Heart left ventricle (tissue), 16 donors: ENCODE measurements around the gene KRT12. TPM values are rescaled to one million over a fixed set of nuclear protein-coding genes. Genes with fewer than 3 reads are reported as not detected.

Experiments
- ATAC-seq, 4 donors: fragments of 200-7000 bp; cut with Tn5 transposase; one replicate each; pipeline ENCODE4 v1.9.1; 2020 to 2022; ENCODE audit warnings: moderate library complexity in 4 of 4, mild to moderate bottlenecking in 3 of 4, moderate number of reproducible peaks in 1 of 4
- DNase-seq, 5 donors: peaks; one replicate each; pipeline ENCODE4 v3.0.0-alpha.2; 2020
- H3K27ac ChIP-seq, 12 donors: fragments of 200-600 bp; sonication (generic) in 4 of 12; one replicate each; pipeline versions ENCODE4 v1.5.0 to v1.8.0; 2016 to 2022; ENCODE audit warnings: mild to moderate bottlenecking in 2 of 12
- H3K27me3 ChIP-seq, 9 donors: fragments of 200-600 bp; sonication (generic) in 2 of 9; one replicate each; pipeline versions ENCODE4 v1.5.1 to v1.8.0; 2016 to 2022; ENCODE audit warnings: mild to moderate bottlenecking in 3 of 9
- H3K36me3 ChIP-seq, 9 donors: fragments of 200-600 bp; sonication (generic) in 2 of 9; one replicate each; pipeline versions ENCODE4 v1.5.0 to v1.8.0; 2018 to 2022; ENCODE audit warnings: mild to moderate bottlenecking in 2 of 9
- H3K4me1 ChIP-seq, 12 donors: fragments of 200-600 bp; sonication (generic) in 4 of 12; one replicate each; pipeline versions ENCODE4 v1.5.0 to v1.8.0; 2016 to 2022; ENCODE audit warnings: mild to moderate bottlenecking in 3 of 12
- H3K4me3 ChIP-seq, 12 donors: fragments of 200-600 bp; sonication (generic) in 4 of 12; one replicate each; pipeline versions ENCODE4 v1.5.0 to v1.8.0; 2017 to 2022; ENCODE audit warnings: mild to moderate bottlenecking in 9 of 12, moderate library complexity in 4 of 12
- H3K9me3 ChIP-seq, 12 donors: fragments of 200-600 bp; sonication (generic) in 4 of 12; one replicate each; pipeline versions ENCODE4 v1.5.0 to v1.8.0; 2016 to 2022; ENCODE audit warnings: mild to moderate bottlenecking in 1 of 12
- POLR2A ChIP-seq, 2 donors: fragments of 450-650 bp; IDR thresholded peaks; one replicate each; pipeline ENCODE4 v1.6.1; 2017; ENCODE audit warnings: antibody characterized with exemption in 2 of 2, mild to moderate bottlenecking in 2 of 2, moderate library complexity in 2 of 2
- WGBS, 4 donors: extraction: QIAGEN DNeasy Blood & Tissue Kit in 2 of 4; methylation state at CpG; one replicate each; pipeline versions ENCODE4 v1.1.5 to v1.1.7; 2013 to 2018; 5-methylcytosine and 5-hydroxymethylcytosine counted together
- intact Hi-C, 10 donors: fragments of 100-400 bp; cut with DNase I; formaldehyde crosslinking; loops; one replicate each; pipeline versions ENCODE4 v1.11.1 to v1.14.2; 2022
- polyA plus RNA-seq, 2 donors: library from polyadenylated mRNA; stranded (reverse); fragments of 200-250 nt; gene quantifications; one replicate each; pipeline ENCODE4 v1.2.3, GENCODE V29; 2013
- total RNA-seq, 9 donors: library from RNA; depleted of rRNA in 2 of 9; stranded (reverse); fragments of >200 nt in 2 of 9; fragmentation: NEBNext Ultra II Directional in 3 of 9; extraction: Animal tissue kit (Norgen Biotek cat#: 25700) in 3 of 9; gene quantifications; one replicate each; pipeline versions ENCODE4 v1.1.0 to v1.2.4, GENCODE V29; 2016 to 2023
- TF ChIP-seq, protein P1 (sequence below), 12 donors: fragments of 200-600 bp; sonication (generic) in 4 of 12; IDR thresholded peaks; one replicate each; pipeline versions ENCODE4 v1.5.0 to v1.8.0; 2018 to 2022; ENCODE audit warnings: antibody characterized with exemption in 12 of 12, mild to moderate bottlenecking in 5 of 12
- donor health status: ischemic (EF 13 %, LVEDD 7.1; RV severe dilation, severe dysfunction).
- donor health status: healthy with polysubstance abuse.
- donor health status: DM: no; HTN: yes; CAD: no.
- donor health status: DM: no; HTN: no; CAD: no.
- donor health status: ischemic (EF 25% LVEDD 6.9; RV normal size, moderate dysfunction).
- donor health status: ischemic (EF 25% LVEDD 5.7; RV mildly dilated, moderate dysfunction).
- donor health status: healthy.
- donor health status: DM: yes; HTN: yes; CAD: no.
- donor health status: ischemic (EF 35%, LVEDD 5.7; RV mildly dilated, moderate dysfunction).
- donor health status: nonischemic (EF 11% LVEDD 7.7; RV severe dilation, severe dysfunction).
- donor health status: DM: yes; HTN: yes; CAD: no.
- donor health status: PGD.
- donor health status: ischemic (EF 29% LVEDD 5.4; RV normal size, mild dysfunction).
- donor health status: nonischemic (EF 23%, LVEDD 6.1; RV moderate dilation, normal function).

Gene KRT12
- total and polyA plus RNA-seq, 11 donors: not detected

DNA sequence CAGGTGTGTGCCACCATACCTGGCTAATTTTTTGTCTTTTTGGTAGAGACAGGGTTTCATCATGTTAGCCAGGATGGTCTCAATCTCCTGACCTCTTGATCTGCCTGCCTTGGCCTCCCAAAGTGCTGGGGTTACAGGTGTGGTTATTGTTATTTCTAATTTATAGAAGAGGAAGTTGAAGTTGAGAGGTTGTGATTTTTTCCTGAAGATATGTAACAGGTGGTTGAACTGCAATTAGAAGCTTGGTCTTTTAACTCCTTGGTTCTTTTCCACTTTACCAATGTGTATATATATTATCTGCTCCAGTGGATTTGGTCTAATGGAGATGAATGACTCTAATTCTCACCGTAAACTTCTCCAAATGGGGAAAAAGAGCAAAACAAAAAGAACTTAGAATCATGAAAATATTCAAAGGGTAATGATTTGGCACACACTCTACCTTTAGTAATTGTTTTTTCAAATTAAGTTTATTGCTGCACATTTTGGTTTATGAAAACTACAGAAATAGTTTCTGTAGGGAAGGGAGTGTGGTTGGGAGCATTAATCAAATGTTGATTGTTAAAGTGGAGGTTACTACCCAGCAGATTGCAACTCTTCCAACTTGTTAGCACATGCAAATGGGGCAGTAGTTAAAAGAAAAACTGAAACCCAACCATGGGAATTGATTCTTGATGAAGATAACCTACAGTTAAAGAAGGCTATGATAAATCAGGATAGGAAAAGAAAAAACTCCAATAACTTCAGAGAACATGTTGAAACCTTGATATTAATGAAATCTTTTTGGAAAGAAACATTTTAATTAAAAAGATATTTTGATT is 42.8 kb downstream of the KRT12 start:
- no peaks in the 10 kb centered on the region for H3K9me3 ChIP-seq
- no peak overlapping the region for H3K4me3 ChIP-seq
- WGBS, 4 donors: 96 to 100% (median 98%) methylated on average over 1 of the region's 1 CpG
- H3K36me3 ChIP-seq: peaks cover 0 to 3% (median 0%) of the 10 kb centered on the region in 9 donors
- DNase-seq: no peak
- intact Hi-C loops: no loop called here
- no peak overlapping the region for H3K27ac ChIP-seq
- TF ChIP-seq, protein P1, sequence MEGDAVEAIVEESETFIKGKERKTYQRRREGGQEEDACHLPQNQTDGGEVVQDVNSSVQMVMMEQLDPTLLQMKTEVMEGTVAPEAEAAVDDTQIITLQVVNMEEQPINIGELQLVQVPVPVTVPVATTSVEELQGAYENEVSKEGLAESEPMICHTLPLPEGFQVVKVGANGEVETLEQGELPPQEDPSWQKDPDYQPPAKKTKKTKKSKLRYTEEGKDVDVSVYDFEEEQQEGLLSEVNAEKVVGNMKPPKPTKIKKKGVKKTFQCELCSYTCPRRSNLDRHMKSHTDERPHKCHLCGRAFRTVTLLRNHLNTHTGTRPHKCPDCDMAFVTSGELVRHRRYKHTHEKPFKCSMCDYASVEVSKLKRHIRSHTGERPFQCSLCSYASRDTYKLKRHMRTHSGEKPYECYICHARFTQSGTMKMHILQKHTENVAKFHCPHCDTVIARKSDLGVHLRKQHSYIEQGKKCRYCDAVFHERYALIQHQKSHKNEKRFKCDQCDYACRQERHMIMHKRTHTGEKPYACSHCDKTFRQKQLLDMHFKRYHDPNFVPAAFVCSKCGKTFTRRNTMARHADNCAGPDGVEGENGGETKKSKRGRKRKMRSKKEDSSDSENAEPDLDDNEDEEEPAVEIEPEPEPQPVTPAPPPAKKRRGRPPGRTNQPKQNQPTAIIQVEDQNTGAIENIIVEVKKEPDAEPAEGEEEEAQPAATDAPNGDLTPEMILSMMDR (IDR thresholded peaks at IDR 0.05): no peak
- no peak for TF ChIP-seq POLR2A (IDR thresholded peaks at IDR 0.05)
- peaks cover 0 to 34% (median 23%) of the 10 kb centered on the region in 12 donors for H3K4me1 ChIP-seq
- no peak for ATAC-seq
- H3K27me3 ChIP-seq: no peaks in the 10 kb centered on the region

DNA sequence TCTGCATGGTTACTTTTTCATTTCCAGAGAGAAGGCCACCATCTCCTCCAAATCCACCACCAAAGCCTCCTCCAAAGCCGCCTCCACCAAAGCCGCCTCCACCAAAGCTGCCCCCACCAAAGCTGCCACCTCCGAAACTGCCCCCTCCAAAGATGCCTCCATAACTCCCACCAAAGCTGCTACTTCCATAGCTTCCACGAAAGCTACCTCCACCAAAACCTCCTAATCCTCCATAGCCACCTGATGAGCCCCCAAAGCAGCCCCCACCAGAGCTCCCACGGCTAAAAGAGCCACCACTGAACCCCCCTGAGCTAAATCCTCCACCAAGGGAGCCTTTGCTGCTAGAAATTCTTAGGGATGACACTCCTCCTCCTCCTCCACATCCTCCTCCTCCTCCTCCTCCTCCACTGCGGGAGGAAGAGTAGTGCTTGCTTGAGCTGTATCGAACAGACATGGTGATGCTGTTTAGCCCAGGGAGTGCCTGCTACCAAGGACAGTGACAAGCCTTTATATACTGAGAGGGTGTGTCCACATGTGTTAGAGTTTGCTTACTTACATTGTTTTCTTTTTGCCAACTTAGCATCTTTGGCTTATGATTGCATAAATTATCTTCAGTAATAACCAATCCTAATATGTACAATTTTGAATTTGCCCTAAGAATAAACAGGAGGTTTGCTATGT is 44.8 kb downstream of the KRT12 start, which contains the start of gene KRT10:
KRT10 (minus strand) TSS at position 483 of the 681 bp plus-strand sequence; CDS start at position 454, 29 bp downstream.
- no peak for TF ChIP-seq POLR2A (IDR thresholded peaks at IDR 0.05)
- TF ChIP-seq, protein P1 (IDR thresholded peaks at IDR 0.05): no peak
- no peak within 1 kb of the TSS for H3K27ac ChIP-seq
- peaks cover 0 to 10% (median 5%) of the 10 kb centered on the region in 9 donors for H3K36me3 ChIP-seq
- ATAC-seq (no peak), DNase-seq (no peak)
- no peaks in the 10 kb centered on the region for H3K27me3 ChIP-seq
- no peaks in the 10 kb centered on the region for H3K9me3 ChIP-seq
- intact Hi-C loops: no loop called here
- no peak within 1 kb of the TSS for H3K4me3 ChIP-seq
- 71 to 88% (median 78%) methylated on average over 7 of the region's 7 CpGs for WGBS, 4 donors
- peaks cover 0 to 33% (median 14%) of the 10 kb centered on the region in 12 donors for H3K4me1 ChIP-seq

DNA sequence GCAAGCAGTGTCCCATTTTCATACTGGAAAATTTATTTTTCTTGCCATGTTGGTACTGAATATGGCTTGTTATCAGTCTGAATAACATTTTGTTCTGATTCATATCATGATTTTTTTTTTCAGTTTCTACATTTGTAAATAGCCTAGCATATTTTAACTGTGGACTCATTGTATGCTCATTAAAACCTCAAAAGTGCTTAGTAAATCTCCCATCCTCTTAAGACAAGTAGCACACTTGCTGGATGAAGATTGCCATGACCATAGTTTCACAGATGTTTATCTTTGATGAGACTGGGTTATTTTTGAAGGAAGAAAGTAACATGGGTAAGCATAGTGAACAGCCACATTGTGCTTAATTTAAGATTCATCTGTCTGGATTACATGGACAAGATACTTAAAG is 45.5 kb downstream of the KRT12 start:
- no peak for ATAC-seq
- H3K27ac ChIP-seq: no peak overlapping the region
- intact Hi-C loops: no loop called here

More for the DNA sequence above, 45.5 kb downstream of the KRT12 start:
- H3K9me3 ChIP-seq: no peaks in the 10 kb centered on the region
- H3K4me1 ChIP-seq: peaks cover 0 to 31% (median 14%) of the 10 kb centered on the region in 12 donors
- H3K27me3 ChIP-seq: no peaks in the 10 kb centered on the region
- no peak for TF ChIP-seq POLR2A (IDR thresholded peaks at IDR 0.05)
- TF ChIP-seq, protein P1 (IDR thresholded peaks at IDR 0.05): no peak
- no peak for DNase-seq
- peaks cover 0 to 18% (median 9%) of the 10 kb centered on the region in 9 donors for H3K36me3 ChIP-seq
- H3K4me3 ChIP-seq: no peak overlapping the region
